Activated T-helper 17 cell treated with anti-CD3 and anti-CD28 coated beads, Interleukin-2, amount 50 U/mL, for 72 hours (primary cell): ENCODE data around the gene FOXP2. TPM values are rescaled to one million over a fixed set of nuclear protein-coding genes. Genes with fewer than 3 reads are reported as not detected.
"Not testable (repeated sequence)": the region's sequence is repeated elsewhere in the genome, so short reads cannot be mapped to it uniquely, and the experiment has no call there.

ENCODE experiments used
- ATAC-seq: fragments of 150-1000 bp; cut with Tn5 transposase; replicated peaks from 2 replicates; pipeline ENCODE4 v1.10.0; 2021; ENCODE audit warnings: mild to moderate bottlenecking, moderate library complexity
- H3K27ac Mint-ChIP-seq: one replicate; pipeline ENCODE4 v1.8.0; 2022; ENCODE audit warnings: mixed read lengths
- H3K27me3 Mint-ChIP-seq: one replicate; pipeline ENCODE4 v1.8.0; 2022; ENCODE audit warnings: mixed read lengths
- H3K36me3 Mint-ChIP-seq: one replicate; pipeline ENCODE4 v1.8.0; 2022; ENCODE audit warnings: low read depth, mild to moderate bottlenecking, mixed read lengths
- H3K4me1 Mint-ChIP-seq: one replicate; pipeline ENCODE4 v1.8.0; 2022; ENCODE audit warnings: mixed read lengths
- H3K4me3 Mint-ChIP-seq: one replicate; pipeline ENCODE4 v1.8.0; 2022; ENCODE audit warnings: mild to moderate bottlenecking, mixed read lengths
- H3K9me3 Mint-ChIP-seq: one replicate; pipeline ENCODE4 v1.8.0; 2022; ENCODE audit warnings: mixed read lengths
- total RNA-seq, 2 donors: library from RNA; stranded (reverse); gene quantifications; one replicate each; pipeline ENCODE4 v1.2.3, GENCODE V29; 2022

FOXP2 gene
- total RNA-seq, 2 donors from 2014 or later, result not detected

DNA sequence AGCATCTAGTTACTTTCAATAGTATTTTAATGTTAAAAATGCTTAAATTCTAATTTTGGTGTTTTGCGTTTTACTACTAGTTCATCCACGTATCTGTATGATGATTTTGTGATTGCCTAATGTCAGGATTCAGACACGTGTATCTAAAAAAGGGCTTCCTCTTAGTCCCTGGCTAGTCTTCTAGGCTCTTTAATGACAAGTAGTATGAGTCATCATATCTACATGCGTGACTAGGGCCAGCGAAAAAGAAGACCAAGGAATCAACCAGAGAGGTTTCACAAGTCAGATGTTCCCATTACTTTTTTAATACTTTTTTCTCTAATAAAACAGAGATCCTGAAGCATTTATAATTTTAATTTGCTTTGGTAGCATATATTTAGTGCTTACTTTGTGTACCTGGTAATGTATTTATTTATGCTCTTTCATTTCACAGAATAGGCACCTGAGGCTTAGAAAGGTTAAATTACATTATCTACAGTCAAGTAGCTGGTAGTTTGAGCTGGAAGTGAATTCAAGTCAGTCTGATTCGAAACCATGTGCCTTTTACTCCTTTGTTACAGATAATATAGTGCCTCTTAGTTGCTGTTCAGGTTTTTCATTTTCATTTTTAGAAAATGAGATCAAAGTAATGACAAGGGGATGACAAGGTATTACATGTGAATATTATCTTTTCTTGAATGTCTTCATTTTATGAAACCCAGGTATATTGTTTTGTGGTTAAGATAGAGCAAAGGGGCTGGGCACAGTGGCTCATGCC, 140.3 kb downstream of the FOXP2 start:
- peak; percentile 79 for ATAC-seq

DNA sequence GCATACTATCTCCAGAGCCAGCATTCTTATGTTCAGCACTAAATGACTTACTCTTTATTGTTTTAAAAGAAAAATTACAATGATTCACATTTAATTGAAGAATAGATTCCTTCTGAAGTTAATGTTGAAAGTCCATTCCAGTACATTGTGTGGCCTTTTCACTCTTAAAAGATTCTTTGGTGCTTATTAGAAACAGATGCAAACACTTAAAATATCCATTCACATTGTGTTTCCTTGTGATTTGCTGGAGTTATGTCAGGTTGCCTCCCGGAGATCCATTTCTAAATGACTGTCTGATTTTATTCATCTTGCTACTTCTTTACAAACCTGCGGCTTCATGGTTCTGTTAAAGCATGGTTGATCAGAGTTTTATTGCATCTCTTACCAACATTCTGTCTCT, 152.8 kb downstream of the FOXP2 start:
- no peak overlapping the region for H3K27ac Mint-ChIP-seq
- no peak for ATAC-seq

More for the DNA sequence above, 140.3 kb downstream of the FOXP2 start:
- Mint-ChIP-seq H3K4me1 (no peaks in the 10 kb centered on the region), H3K4me3 (no peak overlapping the region), H3K9me3 (no peaks in the 10 kb centered on the region), H3K36me3 (no peaks in the 10 kb centered on the region), H3K27me3 (peaks cover 3% of the 10 kb centered on the region), H3K27ac (no peak overlapping the region)

DNA sequence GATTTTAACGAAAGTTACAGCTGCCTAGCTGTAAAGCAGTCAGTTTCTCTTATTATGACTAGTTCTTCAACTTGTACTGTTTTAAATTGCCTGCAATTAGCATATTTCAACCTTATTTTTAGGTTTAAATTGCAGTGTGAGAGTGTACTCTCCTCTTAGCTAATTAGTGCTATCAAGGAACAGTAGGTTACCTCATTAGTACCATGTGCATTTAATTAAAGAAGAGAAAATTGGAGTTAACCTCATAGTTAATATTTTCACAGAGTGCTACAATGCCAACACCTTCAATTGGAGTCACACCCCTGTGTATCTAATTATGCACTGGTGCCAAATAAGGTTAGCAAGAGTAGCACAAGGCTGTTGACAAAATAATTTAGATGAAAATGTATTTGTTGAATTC, 154.6 kb downstream of the FOXP2 start:
- H3K27me3 Mint-ChIP-seq, result no peaks in the 10 kb centered on the region
- H3K4me1 Mint-ChIP-seq, result no peaks in the 10 kb centered on the region
- no peak overlapping the region for H3K4me3 Mint-ChIP-seq
- no peaks in the 10 kb centered on the region for H3K36me3 Mint-ChIP-seq
- H3K9me3 Mint-ChIP-seq, result no peaks in the 10 kb centered on the region
- no peak for ATAC-seq
- H3K27ac Mint-ChIP-seq, result no peak overlapping the region

More for the DNA sequence above, 152.8 kb downstream of the FOXP2 start:
- Mint-ChIP-seq H3K36me3 (no peaks in the 10 kb centered on the region), H3K27me3 (no peaks in the 10 kb centered on the region), H3K4me1 (no peaks in the 10 kb centered on the region), H3K9me3 (no peaks in the 10 kb centered on the region), H3K4me3 (no peak overlapping the region)

DNA sequence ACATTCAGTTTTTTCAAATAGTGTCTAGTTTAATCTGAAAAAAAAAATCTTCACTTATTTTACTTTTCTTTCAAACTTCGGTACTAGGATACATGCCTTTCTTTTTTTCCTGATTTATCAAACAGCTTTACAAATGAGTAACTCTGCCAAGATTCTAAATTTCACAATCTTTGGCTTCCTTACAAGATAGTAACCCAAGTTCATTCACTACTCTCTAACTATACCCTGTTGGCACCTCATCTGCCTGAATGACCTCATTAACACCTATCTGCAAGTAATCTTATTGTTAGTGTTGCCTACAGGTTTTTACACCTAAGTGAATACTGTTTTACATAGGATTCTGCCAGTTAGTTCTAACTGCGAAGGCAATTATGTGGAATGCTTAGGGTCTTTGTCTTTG, 159.8 kb downstream of the FOXP2 start:
- no peaks in the 10 kb centered on the region for H3K27me3 Mint-ChIP-seq
- H3K4me1 Mint-ChIP-seq, result no peaks in the 10 kb centered on the region
- no peak for ATAC-seq
- no peak overlapping the region for H3K4me3 Mint-ChIP-seq
- H3K36me3 Mint-ChIP-seq, result no peaks in the 10 kb centered on the region
- no peak overlapping the region for H3K27ac Mint-ChIP-seq
- no peaks in the 10 kb centered on the region for H3K9me3 Mint-ChIP-seq

- H3K9me3 Mint-ChIP-seq, result no peaks in the 10 kb centered on the region
- H3K27me3 Mint-ChIP-seq, result no peaks in the 10 kb centered on the region
- H3K27ac Mint-ChIP-seq, result no peak overlapping the region
- no peaks in the 10 kb centered on the region for H3K36me3 Mint-ChIP-seq
- ATAC-seq, result no peak
- no peaks in the 10 kb centered on the region for H3K4me1 Mint-ChIP-seq
- no peak overlapping the region for H3K4me3 Mint-ChIP-seq
Measured at GRCh38 chr7:114575098-114575497, 160.5 kb downstream of the FOXP2 start.

GRCh38 chr7:114580963-114581362, 166.3 kb downstream of the FOXP2 start:
- ATAC-seq, H3K36me3 Mint-ChIP-seq, H3K9me3 Mint-ChIP-seq, H3K4me3 Mint-ChIP-seq, H3K27ac Mint-ChIP-seq, H3K27me3 Mint-ChIP-seq, H3K4me1 Mint-ChIP-seq: not testable (repeated sequence)

DNA sequence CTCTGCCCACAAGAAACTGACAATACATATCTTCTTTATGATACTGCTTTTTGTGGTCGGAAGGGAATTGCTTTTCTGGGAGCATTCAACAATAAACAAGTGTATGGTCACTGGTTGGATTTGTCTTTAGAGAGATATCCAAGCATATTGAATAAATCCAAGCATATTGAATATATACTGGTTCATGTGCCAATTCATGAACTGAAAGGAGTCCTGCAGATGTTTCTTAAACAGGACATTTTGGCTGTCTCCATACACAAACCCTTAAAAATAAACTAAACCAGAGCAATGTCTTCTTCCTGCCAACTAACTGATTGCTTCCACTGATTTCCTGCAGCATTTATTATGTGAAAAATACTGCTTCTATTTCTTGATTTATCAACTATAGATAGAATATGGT, 173.9 kb downstream of the FOXP2 start:
- H3K27me3 Mint-ChIP-seq, result peaks cover 3% of the 10 kb centered on the region
- ATAC-seq, result no peak
- H3K36me3 Mint-ChIP-seq, result no peaks in the 10 kb centered on the region
- no peaks in the 10 kb centered on the region for H3K9me3 Mint-ChIP-seq
- no peak overlapping the region for H3K27ac Mint-ChIP-seq
- no peaks in the 10 kb centered on the region for H3K4me1 Mint-ChIP-seq
- no peak overlapping the region for H3K4me3 Mint-ChIP-seq

DNA sequence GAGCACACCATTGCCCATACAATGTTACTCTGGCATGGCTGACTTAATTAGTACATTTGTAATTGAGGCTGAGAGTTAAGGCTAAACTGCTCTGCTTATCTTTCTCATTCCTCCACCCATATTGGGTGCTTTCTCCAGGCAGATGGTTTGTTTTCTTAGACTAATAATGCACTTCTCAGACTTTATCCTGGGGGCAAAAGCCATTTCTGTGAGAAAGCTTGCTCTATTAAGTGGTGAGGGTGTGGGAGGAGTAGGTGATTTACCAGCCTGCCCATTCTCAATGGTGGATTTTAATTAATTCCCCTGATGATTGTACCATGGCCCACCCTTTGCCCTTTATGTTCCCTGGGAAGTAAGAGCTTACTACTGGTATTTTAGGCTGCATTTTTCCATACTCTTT, 174.8 kb downstream of the FOXP2 start:
- H3K27me3 Mint-ChIP-seq, result peaks cover 3% of the 10 kb centered on the region
- H3K4me1 Mint-ChIP-seq, result no peaks in the 10 kb centered on the region
- no peaks in the 10 kb centered on the region for H3K9me3 Mint-ChIP-seq
- no peak overlapping the region for H3K27ac Mint-ChIP-seq
- no peaks in the 10 kb centered on the region for H3K36me3 Mint-ChIP-seq
- ATAC-seq, result no peak
- H3K4me3 Mint-ChIP-seq, result no peak overlapping the region

GRCh38 chr7:114590298-114590697, 175.7 kb downstream of the FOXP2 start:
- Mint-ChIP-seq H3K9me3 (no peaks in the 10 kb centered on the region), H3K36me3 (no peaks in the 10 kb centered on the region), H3K4me3 (no peak overlapping the region), H3K27ac (no peak overlapping the region), H3K27me3 (peaks cover 3% of the 10 kb centered on the region), H3K4me1 (no peaks in the 10 kb centered on the region)
- no peak for ATAC-seq

- Mint-ChIP-seq H3K27me3 (no peaks in the 10 kb centered on the region), H3K4me3 (no peak overlapping the region), H3K9me3 (no peaks in the 10 kb centered on the region), H3K4me1 (no peaks in the 10 kb centered on the region), H3K27ac (no peak overlapping the region), H3K36me3 (no peaks in the 10 kb centered on the region)
- no peak for ATAC-seq
Measured at GRCh38 chr7:114598946-114599345, 184.3 kb downstream of the FOXP2 start.

GRCh38 chr7:114606100-114606499, 191.5 kb downstream of the FOXP2 start:
- Mint-ChIP-seq H3K27ac (no peak overlapping the region), H3K27me3 (no peaks in the 10 kb centered on the region), H3K4me3 (no peak overlapping the region), H3K36me3 (no peaks in the 10 kb centered on the region), H3K9me3 (no peaks in the 10 kb centered on the region), H3K4me1 (no peaks in the 10 kb centered on the region)
- no peak for ATAC-seq

DNA sequence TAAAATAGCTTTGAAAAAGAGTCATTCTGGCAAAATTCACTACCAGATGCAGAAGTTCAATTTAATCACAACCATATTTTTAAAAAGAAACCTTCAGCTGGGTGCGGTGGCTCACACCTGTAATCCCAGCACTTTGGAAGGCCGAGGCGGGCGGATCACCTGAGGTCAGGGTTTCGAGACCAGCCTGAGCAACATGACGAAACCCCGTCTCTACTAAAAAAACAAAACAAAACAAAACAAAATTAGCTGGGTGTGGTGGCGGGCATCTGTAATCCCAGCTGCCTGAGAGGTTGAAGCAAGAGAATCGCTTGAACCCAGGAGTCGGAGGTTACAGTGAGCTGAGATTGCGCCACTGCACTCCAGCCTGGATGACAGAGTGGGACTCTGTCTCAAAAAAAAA, 194.2 kb downstream of the FOXP2 start:
- H3K4me3 Mint-ChIP-seq, H3K4me1 Mint-ChIP-seq, H3K9me3 Mint-ChIP-seq, H3K27ac Mint-ChIP-seq, H3K36me3 Mint-ChIP-seq, ATAC-seq, H3K27me3 Mint-ChIP-seq: not testable (repeated sequence)

DNA sequence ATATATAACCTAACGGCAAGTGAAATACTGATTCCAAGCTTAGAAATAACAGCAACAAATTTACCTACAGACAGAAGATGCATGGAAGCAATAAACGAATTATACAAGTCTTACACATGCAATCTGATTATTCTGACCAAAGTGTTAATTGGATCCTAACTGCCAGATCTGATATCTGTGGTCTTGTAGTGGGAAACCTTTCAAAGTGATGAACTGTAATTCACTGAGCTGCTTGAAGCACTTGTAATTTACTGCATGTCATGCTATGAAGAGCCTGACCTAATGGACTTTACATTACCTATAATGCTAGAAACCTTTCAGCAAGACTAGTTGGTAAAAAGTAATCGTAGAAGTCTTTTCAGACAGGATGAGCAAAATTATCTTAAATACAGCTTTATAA, 205.6 kb downstream of the FOXP2 start:
- Mint-ChIP-seq H3K27ac (no peak overlapping the region), H3K4me1 (no peaks in the 10 kb centered on the region), H3K36me3 (no peaks in the 10 kb centered on the region), H3K27me3 (peaks cover 4% of the 10 kb centered on the region), H3K4me3 (no peak overlapping the region), H3K9me3 (no peaks in the 10 kb centered on the region)
- no peak for ATAC-seq

DNA sequence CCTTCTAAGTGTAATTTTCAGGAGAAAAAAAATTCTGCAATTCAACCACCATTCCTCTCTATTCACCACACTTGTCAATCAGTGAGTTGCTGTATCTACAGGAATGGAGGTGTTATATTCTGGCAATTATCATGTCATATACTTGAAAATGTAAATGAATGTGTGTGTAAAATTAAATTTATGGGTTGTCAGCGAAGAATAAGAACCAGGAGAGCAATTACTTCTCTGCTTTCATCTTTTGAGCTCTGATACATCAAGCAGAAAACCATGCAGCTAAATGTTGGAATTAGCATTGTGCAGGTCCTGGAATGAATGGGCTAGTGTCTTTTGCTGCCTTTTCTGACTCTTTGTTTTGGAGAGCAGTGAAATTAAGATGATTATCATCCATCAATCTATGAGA, 207.6 kb downstream of the FOXP2 start:
- Mint-ChIP-seq H3K27me3 (peaks cover 4% of the 10 kb centered on the region), H3K4me3 (no peak overlapping the region), H3K27ac (no peak overlapping the region), H3K36me3 (no peaks in the 10 kb centered on the region), H3K9me3 (no peaks in the 10 kb centered on the region), H3K4me1 (no peaks in the 10 kb centered on the region)
- no peak for ATAC-seq

DNA sequence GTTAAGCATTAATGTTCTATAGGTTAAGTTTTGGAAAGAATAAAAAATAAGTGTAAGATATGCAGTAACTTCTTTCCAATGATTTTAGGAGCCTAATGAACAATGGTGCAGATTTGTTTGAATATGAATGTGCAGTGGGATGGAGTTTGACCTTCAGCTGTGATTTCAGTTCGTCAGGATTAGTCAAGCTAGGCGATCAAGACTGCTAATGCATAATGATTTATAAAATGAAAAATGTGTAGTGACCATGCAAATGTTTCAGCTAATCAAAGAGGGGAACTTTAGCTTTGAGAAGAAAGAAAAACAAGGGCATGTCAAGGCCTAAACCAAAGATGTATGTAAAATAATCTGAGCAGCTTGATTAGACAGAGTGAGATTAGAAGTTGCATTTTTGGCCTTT, 208.5 kb downstream of the FOXP2 start:
- no peaks in the 10 kb centered on the region for H3K9me3 Mint-ChIP-seq
- no peak overlapping the region for H3K27ac Mint-ChIP-seq
- no peaks in the 10 kb centered on the region for H3K36me3 Mint-ChIP-seq
- H3K4me1 Mint-ChIP-seq, result no peaks in the 10 kb centered on the region
- no peak overlapping the region for H3K4me3 Mint-ChIP-seq
- ATAC-seq, result no peak
- H3K27me3 Mint-ChIP-seq, result peaks cover 4% of the 10 kb centered on the region

- no peak for ATAC-seq
- H3K27me3 Mint-ChIP-seq, result no peaks in the 10 kb centered on the region
- H3K4me3 Mint-ChIP-seq, result no peak overlapping the region
- H3K9me3 Mint-ChIP-seq, result no peaks in the 10 kb centered on the region
- H3K27ac Mint-ChIP-seq, result no peak overlapping the region
- H3K4me1 Mint-ChIP-seq, result no peaks in the 10 kb centered on the region
- no peaks in the 10 kb centered on the region for H3K36me3 Mint-ChIP-seq
Measured at GRCh38 chr7:114627231-114627630, 212.6 kb downstream of the FOXP2 start.
